B cell (primary cell): Measurements from ENCODE around the gene KSR1. TPM values are rescaled to one million over a fixed set of nuclear protein-coding genes. Genes with fewer than 3 reads are reported as not detected.

Experiments used
- ATAC-seq: fragments of 200-7000 bp; cut with Tn5 transposase; one replicate; pipeline ENCODE4 v1.10.0; 2021; ENCODE audit warnings: low read depth, mild to moderate bottlenecking, moderate number of reproducible peaks, moderate library complexity
- CTCF ChIA-PET: fragments of 350-600 bp; sonication (Branson Sonifier 250); formaldehyde crosslinking; loops from one replicate; lab custom pipeline; 2021; ENCODE audit warnings: antibody characterized with exemption, inconsistent platforms; lab: Charles Lee
- POLR2A ChIA-PET: fragments of 350-600 bp; sonication (Branson Sonifier 250); formaldehyde crosslinking; loops from one replicate; lab custom pipeline; 2021; ENCODE audit warnings: antibody characterized with exemption; lab: Charles Lee
- DNase-seq: peaks from one replicate; pipeline ENCODE4 v3.0.0; 2013
- H2AFZ ChIP-seq: 2 replicates; pipeline ENCODE4 v1.6.1; 2012; ENCODE audit warnings: mild to moderate bottlenecking, low read depth, low read length; ENCODE audit not compliant: insufficient read depth, poor library complexity, severe bottlenecking
- H3K27ac ChIP-seq, 2 donors: 1 replicate in 1 of 2; 2 replicates in 1 of 2; pipeline ENCODE4 v1.5.1; 2012 to 2013; ENCODE audit warnings: low read length in 2 of 2, mild to moderate bottlenecking in 2 of 2, moderate library complexity in 1 of 2
- H3K27me3 ChIP-seq, 4 experiments: fragments of 200-600 bp in 1 of 4; sonication (generic) in 1 of 4; replicated peaks in 1 of 4; 1 replicate in 2 of 4; 2 replicates in 2 of 4; pipeline versions ENCODE4 v1.6.1 to v1.7.0; 2013 to 2016; ENCODE audit warnings: low read length in 3 of 4, mild to moderate bottlenecking in 2 of 4, mixed read lengths in 1 of 4, moderate library complexity in 1 of 4; ENCODE audit not compliant: insufficient read depth in 4 of 4, control insufficient read depth in 3 of 4; ENCODE audit errors: control extremely low read depth in 1 of 4
- H3K36me3 ChIP-seq, 2 experiments: replicated peaks in 1 of 2; 1 replicate in 1 of 2; 2 replicates in 1 of 2; pipeline versions ENCODE4 v1.6.1 to v1.7.1; 2013; ENCODE audit warnings: low read length in 1 of 2; ENCODE audit not compliant: insufficient read depth in 2 of 2, control insufficient read depth in 1 of 2; ENCODE audit errors: control extremely low read depth in 1 of 2, extremely low read depth in 1 of 2
- H3K4me1 ChIP-seq, 2 donors: fragments of 200-600 bp in 1 of 2; sonication (generic) in 1 of 2; 1 replicate in 1 of 2; 2 replicates in 1 of 2; pipeline versions ENCODE4 v1.5.1 to v1.6.1; 2013 to 2017; ENCODE audit warnings: low read length in 2 of 2; ENCODE audit not compliant: control insufficient read depth in 2 of 2, insufficient read depth in 2 of 2
- H3K4me2 ChIP-seq: replicated peaks from 2 replicates; pipeline ENCODE3; 2012; ENCODE audit warnings: mild to moderate bottlenecking, low read depth, low read length; ENCODE audit not compliant: poor library complexity, severe bottlenecking
- H3K4me3 ChIP-seq, 5 experiments: fragments of 200-600 bp in 1 of 5; sonication (generic) in 1 of 5; 1 replicate in 3 of 5; 2 replicates in 2 of 5; pipeline versions ENCODE4 v1.5.1 to v1.7.0; 2011 to 2016; ENCODE audit warnings: low read length in 4 of 5, mild to moderate bottlenecking in 4 of 5, low read depth in 2 of 5, control low read depth in 1 of 5, moderate library complexity in 1 of 5; ENCODE audit not compliant: insufficient read depth in 1 of 5; ENCODE audit errors: control extremely low read depth in 1 of 5, extremely low read depth in 1 of 5
- H3K79me2 ChIP-seq: fragments of 200-600 bp; sonication (generic); one replicate; pipeline ENCODE4 v1.6.0; 2016; ENCODE audit warnings: low read length; ENCODE audit not compliant: control insufficient read depth, insufficient read depth
- H3K9ac ChIP-seq: fragments of 200-600 bp; sonication (generic); 2 replicates; pipeline ENCODE4 v1.6.1; 2017; ENCODE audit warnings: mild to moderate bottlenecking, low read length, moderate library complexity
- H3K9me3 ChIP-seq, 3 donors: one replicate each; pipeline versions ENCODE4 v1.6.1 to v1.7.1; 2013; ENCODE audit warnings: low read length in 2 of 3; ENCODE audit not compliant: control insufficient read depth in 2 of 3, insufficient read depth in 1 of 3; ENCODE audit errors: control extremely low read depth in 1 of 3
- H4K20me1 ChIP-seq: 2 replicates; pipeline ENCODE4 v1.6.0; 2012; ENCODE audit warnings: mild to moderate bottlenecking, low read length; ENCODE audit not compliant: insufficient read depth, control insufficient read depth, poor library complexity, severe bottlenecking
- H3K27ac Mint-ChIP-seq: one replicate; pipeline ENCODE4 v1.8.0; 2021; ENCODE audit warnings: mixed read lengths
- H3K27me3 Mint-ChIP-seq: one replicate; pipeline ENCODE4 v1.8.0; 2021; ENCODE audit warnings: mixed read lengths
- H3K4me1 Mint-ChIP-seq: one replicate; pipeline ENCODE4 v1.8.0; 2021; ENCODE audit warnings: mixed read lengths
- H3K4me3 Mint-ChIP-seq: one replicate; pipeline ENCODE4 v1.8.0; 2021; ENCODE audit warnings: mixed read lengths
- H3K9me3 Mint-ChIP-seq: one replicate; pipeline ENCODE4 v1.8.0; 2022; ENCODE audit warnings: mixed read lengths; ENCODE audit not compliant: insufficient read depth
- EZH2 ChIP-seq: IDR thresholded peaks from 2 replicates; pipeline ENCODE4 v1.6.1; 2012; ENCODE audit warnings: borderline replicate concordance, low read depth, mild to moderate bottlenecking, moderate library complexity, low read length; ENCODE audit not compliant: insufficient read depth, poor library complexity, severe bottlenecking
- WGBS: methylation state at CpG from one replicate; pipeline ENCODE4 v1.1.5; 2013; ENCODE audit warnings: missing lambda C conversion rate; ENCODE audit not compliant: insufficient coverage; 5-methylcytosine and 5-hydroxymethylcytosine counted together
- intact Hi-C: fragments of 100-400 bp; cut with micrococcal nuclease; formaldehyde crosslinking; loops from one replicate; pipeline ENCODE4 v1.10.0; 2022
- polyA plus RNA-seq: library from polyadenylated mRNA; depleted of rRNA; stranded (reverse); fragments of >200 nt; gene quantifications from 2 replicates; pipeline ENCODE4 v1.2.3, GENCODE V29; 2012
- total RNA-seq, 2 donors: library from RNA; stranded (reverse); fragments of 120-200 nt in 1 of 2; gene quantifications; 1 replicate in 1 of 2; 2 replicates in 1 of 2; pipeline versions ENCODE4 v1.2.3 to v1.2.4, GENCODE V29; 2013 to 2022
- TF ChIP-seq, protein P1 (sequence below): fragments of 200-600 bp; IDR thresholded peaks from one replicate; pipeline ENCODE4 v1.8.0; 2022; ENCODE audit warnings: antibody characterized with exemption, mild to moderate bottlenecking

KSR1 gene
- total and polyA plus RNA-seq, 2 donors (not counting 1 experiment from before 2014, with no cell fraction given), result 27.5 to 85.6 TPM

DNA sequence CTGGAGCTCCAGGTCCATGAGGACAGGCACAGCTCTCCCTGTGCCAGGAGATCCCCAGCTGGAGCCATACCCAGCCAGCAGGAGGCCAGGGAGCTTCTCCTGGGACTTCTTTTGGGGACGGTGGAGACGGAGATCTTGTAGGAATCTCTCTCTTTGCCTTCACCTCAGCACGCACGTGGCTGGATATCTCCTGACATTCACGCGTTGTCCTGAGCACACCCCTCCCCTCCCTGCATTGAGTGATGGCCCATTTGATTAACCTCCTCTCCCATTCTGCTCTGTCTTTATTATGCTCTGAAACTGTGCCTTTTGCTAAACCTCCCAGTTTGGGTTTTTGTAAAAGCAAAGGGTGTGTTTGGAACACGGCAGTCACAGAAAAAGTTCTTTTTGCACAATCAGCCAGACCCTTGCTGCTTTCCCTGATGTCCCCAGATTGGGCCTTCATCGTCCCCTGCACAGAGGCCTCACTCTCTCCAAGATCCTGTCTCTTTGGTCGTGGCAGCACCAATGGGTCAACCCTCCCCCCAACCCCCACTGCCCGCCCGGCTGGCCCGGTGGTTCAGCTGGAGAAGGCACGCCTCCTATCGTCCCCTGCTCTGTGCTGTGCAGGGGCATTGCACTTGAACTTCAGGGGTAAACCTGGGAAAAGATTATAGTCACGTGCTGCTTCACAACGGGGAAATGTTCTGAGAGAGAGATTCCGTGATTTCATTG lies 142.2 kb downstream of the KSR1 start:
- H3K4me3 ChIP-seq, result no peak overlapping the region
- peaks cover 4% of the 10 kb centered on the region for H4K20me1 ChIP-seq
- H3K9ac ChIP-seq, result no peak overlapping the region
- ChIA-PET CTCF (interaction anchor here (1.2 to 14.9 kb wide), 23 partner anchors 18 to 435 kb away, joined by 3 to 395 read pairs (median 21); partner anchors contain the start of genes KSR1 and LGALS9), POLR2A (no interaction called here)
- Mint-ChIP-seq H3K27ac (no peak overlapping the region), H3K4me1 (peaks cover 2% of the 10 kb centered on the region), H3K27me3 (no peaks in the 10 kb centered on the region), H3K4me3 (no peak overlapping the region), H3K9me3 (no peaks in the 10 kb centered on the region)
- H3K9me3 ChIP-seq, result no peaks in the 10 kb centered on the region
- H2AFZ ChIP-seq, result no peak overlapping the region
- H3K4me2 ChIP-seq, result no peak overlapping the region
- peaks cover 0 to 6% of the 10 kb centered on the region in 2 experiments for H3K36me3 ChIP-seq
- H3K27me3 ChIP-seq, result no peaks in the 10 kb centered on the region
- no peak for ATAC-seq
- H3K4me1 ChIP-seq, result peaks cover 0 to 4% of the 10 kb centered on the region in 2 donors
- no peaks in the 10 kb centered on the region for H3K79me2 ChIP-seq
- H3K27ac ChIP-seq, result no peak overlapping the region
- intact Hi-C loops, result no loop called here
- 95% methylated on average over 15 of the region's 17 CpGs for WGBS
- TF ChIP-seq, protein P1, sequence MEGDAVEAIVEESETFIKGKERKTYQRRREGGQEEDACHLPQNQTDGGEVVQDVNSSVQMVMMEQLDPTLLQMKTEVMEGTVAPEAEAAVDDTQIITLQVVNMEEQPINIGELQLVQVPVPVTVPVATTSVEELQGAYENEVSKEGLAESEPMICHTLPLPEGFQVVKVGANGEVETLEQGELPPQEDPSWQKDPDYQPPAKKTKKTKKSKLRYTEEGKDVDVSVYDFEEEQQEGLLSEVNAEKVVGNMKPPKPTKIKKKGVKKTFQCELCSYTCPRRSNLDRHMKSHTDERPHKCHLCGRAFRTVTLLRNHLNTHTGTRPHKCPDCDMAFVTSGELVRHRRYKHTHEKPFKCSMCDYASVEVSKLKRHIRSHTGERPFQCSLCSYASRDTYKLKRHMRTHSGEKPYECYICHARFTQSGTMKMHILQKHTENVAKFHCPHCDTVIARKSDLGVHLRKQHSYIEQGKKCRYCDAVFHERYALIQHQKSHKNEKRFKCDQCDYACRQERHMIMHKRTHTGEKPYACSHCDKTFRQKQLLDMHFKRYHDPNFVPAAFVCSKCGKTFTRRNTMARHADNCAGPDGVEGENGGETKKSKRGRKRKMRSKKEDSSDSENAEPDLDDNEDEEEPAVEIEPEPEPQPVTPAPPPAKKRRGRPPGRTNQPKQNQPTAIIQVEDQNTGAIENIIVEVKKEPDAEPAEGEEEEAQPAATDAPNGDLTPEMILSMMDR, result no peak
- no peak for TF ChIP-seq EZH2
- no peak for DNase-seq

DNA sequence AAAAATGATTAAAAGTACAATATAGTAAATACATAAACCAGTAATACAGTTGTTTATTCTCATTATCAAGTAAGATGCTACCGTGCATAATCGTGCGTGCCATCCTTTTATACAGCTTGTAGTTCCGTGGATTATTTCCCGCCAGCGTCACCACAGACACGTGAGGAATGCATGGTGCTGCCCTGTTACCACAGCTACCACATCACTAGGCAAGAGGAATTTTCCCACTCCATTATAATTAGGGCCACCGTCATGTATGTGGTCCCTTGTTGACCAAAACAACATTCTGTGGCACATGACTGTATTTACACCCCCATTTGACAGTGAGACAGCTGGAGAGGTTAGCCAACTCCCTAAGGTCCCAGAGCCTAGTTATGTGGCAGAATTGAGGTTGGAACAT lies 144.2 kb downstream of the KSR1 start:
- H3K4me1 Mint-ChIP-seq, result peaks cover 2% of the 10 kb centered on the region
- CTCF ChIA-PET, result interaction anchor here (0.8 to 14.9 kb wide), 39 partner anchors 9 to 402 kb away, joined by 3 to 395 read pairs (median 8); partner anchors contain the start of genes KSR1, LGALS9 and WSB1
- no peak for ATAC-seq
- WGBS, result 98% methylated on average over 7 of the region's 8 CpGs
- H3K4me3 ChIP-seq, result no peak overlapping the region
- no peaks in the 10 kb centered on the region for H3K27me3 Mint-ChIP-seq
- no peaks in the 10 kb centered on the region for H3K9me3 Mint-ChIP-seq
- no peak overlapping the region for H3K27ac Mint-ChIP-seq
- intact Hi-C loops, result no loop called here
- no peak overlapping the region for H2AFZ ChIP-seq
- H3K36me3 ChIP-seq, result peaks cover 0 to 6% of the 10 kb centered on the region in 2 experiments
- H3K4me3 Mint-ChIP-seq, result no peak overlapping the region
- peaks cover 5% of the 10 kb centered on the region for H4K20me1 ChIP-seq
- H3K9me3 ChIP-seq, result no peaks in the 10 kb centered on the region
- no peak overlapping the region for H3K9ac ChIP-seq
- H3K27ac ChIP-seq, result no peak overlapping the region
- peaks cover 0 to 4% of the 10 kb centered on the region in 2 donors for H3K4me1 ChIP-seq
- TF ChIP-seq, protein P1, result no peak
- POLR2A ChIA-PET, result interaction anchor here (0.6 to 1.4 kb wide), 2 partner anchors 145 to 188 kb away, joined by 5 to 16 read pairs; partner anchors contain the start of gene KSR1
- H3K27me3 ChIP-seq, result no peaks in the 10 kb centered on the region
- no peak overlapping the region for H3K4me2 ChIP-seq
- H3K79me2 ChIP-seq, result no peaks in the 10 kb centered on the region
- DNase-seq, result no peak
